Measurements from ENCODE around the gene PRICKLE2. TPM values are rescaled to one million over a fixed set of nuclear protein-coding genes. Genes with fewer than 3 reads are reported as not detected.

PRICKLE2 gene
- total RNA-seq, 1 experiment from 2014 or later, result 4.2 TPM

DNA sequence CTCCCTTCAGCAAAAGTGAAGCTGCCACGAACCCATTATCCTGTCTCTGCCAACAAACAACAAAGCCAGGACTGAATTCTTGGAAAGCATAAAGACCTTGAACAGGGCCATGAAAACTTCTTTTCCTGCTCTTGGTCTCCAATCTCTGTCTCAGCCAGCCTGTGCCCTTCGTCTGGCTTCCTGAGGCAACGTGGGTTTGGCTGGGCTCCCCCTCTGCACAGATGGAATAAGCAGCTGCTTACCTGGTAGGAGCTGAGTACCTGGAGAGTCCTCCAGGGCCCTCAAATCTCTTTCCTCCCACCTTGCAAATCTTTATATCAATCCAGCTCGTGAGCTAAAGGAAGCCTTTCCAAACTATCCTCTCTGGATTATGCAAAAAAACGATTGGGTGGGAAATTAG is 104.4 kb downstream of the PRICKLE2 start:
- CTCF ChIA-PET, result no interaction called here

DNA sequence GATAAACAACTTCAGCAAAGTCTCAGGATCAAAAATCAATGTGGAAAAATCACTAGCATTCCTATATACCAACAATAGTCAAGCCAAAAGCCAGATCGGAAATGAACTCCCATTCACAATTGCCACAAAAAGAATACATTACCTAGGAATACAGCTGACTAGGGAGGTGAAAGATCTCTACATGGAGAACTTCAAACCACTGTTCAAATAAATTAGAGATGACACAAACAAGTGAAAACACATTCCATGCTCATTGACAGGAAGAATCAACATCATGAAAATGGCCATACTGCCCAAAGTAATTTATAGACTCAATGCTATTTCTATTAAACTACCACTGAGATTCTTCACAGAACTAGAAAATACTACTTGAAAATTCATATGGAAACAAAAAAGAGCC is 107.8 kb downstream of the PRICKLE2 start:
- ChIA-PET CTCF (no interaction called here), POLR2A (no interaction called here)
- Mint-ChIP-seq H3K36me3 (ENCODE audit: insufficient read depth, unreplicated experiment) (peaks cover 4% of the 10 kb centered on the region), H3K27ac (ENCODE audit: unreplicated experiment) (no peak overlapping the region), H3K4me3 (ENCODE audit: unreplicated experiment) (no peak overlapping the region), H3K4me1 (ENCODE audit: low read depth, unreplicated experiment) (peaks cover 8% of the 10 kb centered on the region), H3K27me3 (ENCODE audit: insufficient read depth, unreplicated experiment) (no peaks in the 10 kb centered on the region), H3K9me3 (ENCODE audit: unreplicated experiment) (peaks cover 10% of the 10 kb centered on the region)
- DNase-seq, result no peak
- H3K9me3 ChIP-seq, result peaks cover 7% of the 10 kb centered on the region; the same call in 1 of the 2 replicates
- TF ChIP-seq, protein P1, sequence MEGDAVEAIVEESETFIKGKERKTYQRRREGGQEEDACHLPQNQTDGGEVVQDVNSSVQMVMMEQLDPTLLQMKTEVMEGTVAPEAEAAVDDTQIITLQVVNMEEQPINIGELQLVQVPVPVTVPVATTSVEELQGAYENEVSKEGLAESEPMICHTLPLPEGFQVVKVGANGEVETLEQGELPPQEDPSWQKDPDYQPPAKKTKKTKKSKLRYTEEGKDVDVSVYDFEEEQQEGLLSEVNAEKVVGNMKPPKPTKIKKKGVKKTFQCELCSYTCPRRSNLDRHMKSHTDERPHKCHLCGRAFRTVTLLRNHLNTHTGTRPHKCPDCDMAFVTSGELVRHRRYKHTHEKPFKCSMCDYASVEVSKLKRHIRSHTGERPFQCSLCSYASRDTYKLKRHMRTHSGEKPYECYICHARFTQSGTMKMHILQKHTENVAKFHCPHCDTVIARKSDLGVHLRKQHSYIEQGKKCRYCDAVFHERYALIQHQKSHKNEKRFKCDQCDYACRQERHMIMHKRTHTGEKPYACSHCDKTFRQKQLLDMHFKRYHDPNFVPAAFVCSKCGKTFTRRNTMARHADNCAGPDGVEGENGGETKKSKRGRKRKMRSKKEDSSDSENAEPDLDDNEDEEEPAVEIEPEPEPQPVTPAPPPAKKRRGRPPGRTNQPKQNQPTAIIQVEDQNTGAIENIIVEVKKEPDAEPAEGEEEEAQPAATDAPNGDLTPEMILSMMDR (IDR thresholded peaks at IDR 0.05; ENCODE audit: insufficient read depth in 1 of 2, low read depth in 1 of 2, low read length in 1 of 2, severe bottlenecking in 1 of 2, unreplicated experiment in 1 of 2), result no peak
- no peaks in the 10 kb centered on the region for H3K36me3 ChIP-seq (ENCODE audit: control insufficient read depth, insufficient read depth, low read length)
- no TSS peak for BruUV-seq (replicated peaks)
- intact Hi-C loops (cut with micrococcal nuclease; ENCODE audit: unreplicated experiment), result no loop called here
- H3K27me3 ChIP-seq (replicated peaks; ENCODE audit: control insufficient read depth, insufficient read depth, low read length), result no peaks in the 10 kb centered on the region
- 0 out of 2 replicates have a peak, but pooled peaks cover 4% of the 10 kb centered on the region for H3K4me1 ChIP-seq
- H3K4me3 ChIP-seq (ENCODE audit: low read depth, low read length), result no peak overlapping the region

More for the DNA sequence above, 104.4 kb downstream of the PRICKLE2 start:
- no peak overlapping the region for H3K4me3 Mint-ChIP-seq (ENCODE audit: unreplicated experiment)
- H3K4me1 Mint-ChIP-seq (ENCODE audit: low read depth, unreplicated experiment), result peaks cover 8% of the 10 kb centered on the region
- POLR2A ChIA-PET, result no interaction called here
- Histone ChIP-seq H3K27me3 (replicated peaks; ENCODE audit: control insufficient read depth, insufficient read depth, low read length) (no peaks in the 10 kb centered on the region), H3K4me1 (0 out of 2 replicates have a peak, but pooled peaks cover 4% of the 10 kb centered on the region), H3K36me3 (ENCODE audit: control insufficient read depth, insufficient read depth, low read length) (no peaks in the 10 kb centered on the region), H3K9me3 (no peaks in the 10 kb centered on the region), H3K4me3 (ENCODE audit: low read depth, low read length) (no peak overlapping the region)
- no peaks in the 10 kb centered on the region for H3K27me3 Mint-ChIP-seq (ENCODE audit: insufficient read depth, unreplicated experiment)
- no peaks in the 10 kb centered on the region for H3K36me3 Mint-ChIP-seq (ENCODE audit: insufficient read depth, unreplicated experiment)
- TF ChIP-seq, protein P1 (IDR thresholded peaks at IDR 0.05; ENCODE audit: insufficient read depth in 1 of 2, low read depth in 1 of 2, low read length in 1 of 2, severe bottlenecking in 1 of 2, unreplicated experiment in 1 of 2), result no peak
- DNase-seq, result no peak
- intact Hi-C loops (cut with micrococcal nuclease; ENCODE audit: unreplicated experiment), result no loop called here
- H3K27ac Mint-ChIP-seq (ENCODE audit: unreplicated experiment), result no peak overlapping the region
- BruUV-seq (replicated peaks), result no TSS peak
- H3K9me3 Mint-ChIP-seq (ENCODE audit: unreplicated experiment), result peaks cover 10% of the 10 kb centered on the region

DNA sequence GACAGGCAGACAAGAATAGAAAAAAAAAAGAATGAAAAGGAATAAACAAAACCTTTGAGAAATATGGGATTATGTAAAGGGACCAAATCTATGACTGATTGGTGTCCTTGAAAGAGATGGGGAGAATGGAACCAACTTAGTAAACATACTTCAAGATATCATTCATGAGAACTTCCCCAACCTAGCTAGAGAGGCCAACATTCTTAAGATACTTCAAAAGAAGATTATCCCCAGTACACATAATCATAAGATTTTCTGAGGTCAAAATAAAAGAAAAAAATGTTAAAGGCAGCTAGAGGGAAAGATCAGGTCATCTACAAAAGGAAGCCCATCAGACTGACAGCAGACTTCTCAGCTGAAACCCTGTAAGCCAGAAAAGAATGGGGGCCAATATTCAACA is 110.6 kb downstream of the PRICKLE2 start:
- Histone ChIP-seq H3K4me3 (ENCODE audit: low read depth, low read length) (no peak overlapping the region), H3K9me3 (peaks cover 7% of the 10 kb centered on the region; the same call in 1 of the 2 replicates), H3K27me3 (replicated peaks; ENCODE audit: control insufficient read depth, insufficient read depth, low read length) (no peaks in the 10 kb centered on the region), H3K36me3 (ENCODE audit: control insufficient read depth, insufficient read depth, low read length) (no peaks in the 10 kb centered on the region), H3K4me1 (peaks cover 7% of the 10 kb centered on the region)
- no peak overlapping the region for H3K27ac Mint-ChIP-seq (ENCODE audit: unreplicated experiment)
- no peaks in the 10 kb centered on the region for H3K27me3 Mint-ChIP-seq (ENCODE audit: insufficient read depth, unreplicated experiment)
- BruUV-seq (replicated peaks), result no TSS peak
- intact Hi-C loops (cut with micrococcal nuclease; ENCODE audit: unreplicated experiment), result no loop called here
- no peak for DNase-seq
- peaks cover 8% of the 10 kb centered on the region for H3K4me1 Mint-ChIP-seq (ENCODE audit: low read depth, unreplicated experiment)
- H3K36me3 Mint-ChIP-seq (ENCODE audit: insufficient read depth, unreplicated experiment), result peaks cover 4% of the 10 kb centered on the region
- TF ChIP-seq, protein P1 (IDR thresholded peaks at IDR 0.05; ENCODE audit: insufficient read depth in 1 of 2, low read depth in 1 of 2, low read length in 1 of 2, severe bottlenecking in 1 of 2, unreplicated experiment in 1 of 2), result no peak
- H3K4me3 Mint-ChIP-seq (ENCODE audit: unreplicated experiment), result no peak overlapping the region
- H3K9me3 Mint-ChIP-seq (ENCODE audit: unreplicated experiment), result peaks cover 10% of the 10 kb centered on the region
- ChIA-PET POLR2A (no interaction called here), CTCF (no interaction called here)
